ENCODE data around the gene NOS1AP.

The NOS1AP gene

GRCh38 chr1:162236618-162237017 is 167.1 kb downstream of the NOS1AP start:
- H3K27me3 ChIP-seq (ENCODE audit: insufficient read depth, low read length, poor library complexity, severe bottlenecking) = no peaks in the 10 kb centered on the region
- H3K9ac ChIP-seq (ENCODE audit: low read depth, low read length, poor library complexity, severe bottlenecking) = no peak overlapping the region
- H3K79me2 ChIP-seq (ENCODE audit: insufficient read depth, low read length) = no peaks in the 10 kb centered on the region
- no peaks in the 10 kb centered on the region for H3F3A ChIP-seq (ENCODE audit: low read depth)
- no peak overlapping the region for H3K4me3 ChIP-seq (ENCODE audit: low read length, poor library complexity, severe bottlenecking)
- no peak overlapping the region for H3K4me2 ChIP-seq (ENCODE audit: low read depth, low read length, poor library complexity, severe bottlenecking)
- H3K9me2 ChIP-seq (replicated peaks; ENCODE audit: low read depth, low read length) = no peaks in the 10 kb centered on the region
- no peaks in the 10 kb centered on the region for H3K9me3 ChIP-seq (ENCODE audit: insufficient read depth, low read depth, low read length)
- no peaks in the 10 kb centered on the region for H3K4me1 ChIP-seq (ENCODE audit: insufficient read depth, low read length, poor library complexity, severe bottlenecking)
- no peaks in the 10 kb centered on the region for H3K36me3 ChIP-seq (ENCODE audit: insufficient read depth, low read length)
- no peak overlapping the region for H2AFZ ChIP-seq (ENCODE audit: low read length)
- TF ChIP-seq EZH2phosphoT487 (IDR thresholded peaks at IDR 0.05; ENCODE audit: borderline replicate concordance) = no peak
- TF ChIP-seq, protein P1, sequence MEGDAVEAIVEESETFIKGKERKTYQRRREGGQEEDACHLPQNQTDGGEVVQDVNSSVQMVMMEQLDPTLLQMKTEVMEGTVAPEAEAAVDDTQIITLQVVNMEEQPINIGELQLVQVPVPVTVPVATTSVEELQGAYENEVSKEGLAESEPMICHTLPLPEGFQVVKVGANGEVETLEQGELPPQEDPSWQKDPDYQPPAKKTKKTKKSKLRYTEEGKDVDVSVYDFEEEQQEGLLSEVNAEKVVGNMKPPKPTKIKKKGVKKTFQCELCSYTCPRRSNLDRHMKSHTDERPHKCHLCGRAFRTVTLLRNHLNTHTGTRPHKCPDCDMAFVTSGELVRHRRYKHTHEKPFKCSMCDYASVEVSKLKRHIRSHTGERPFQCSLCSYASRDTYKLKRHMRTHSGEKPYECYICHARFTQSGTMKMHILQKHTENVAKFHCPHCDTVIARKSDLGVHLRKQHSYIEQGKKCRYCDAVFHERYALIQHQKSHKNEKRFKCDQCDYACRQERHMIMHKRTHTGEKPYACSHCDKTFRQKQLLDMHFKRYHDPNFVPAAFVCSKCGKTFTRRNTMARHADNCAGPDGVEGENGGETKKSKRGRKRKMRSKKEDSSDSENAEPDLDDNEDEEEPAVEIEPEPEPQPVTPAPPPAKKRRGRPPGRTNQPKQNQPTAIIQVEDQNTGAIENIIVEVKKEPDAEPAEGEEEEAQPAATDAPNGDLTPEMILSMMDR (conservative IDR thresholded peaks at IDR 0.05; ENCODE audit: low read length) = no peak
- H4K20me1 ChIP-seq (ENCODE audit: insufficient read depth, low read length, poor library complexity, severe bottlenecking) = no peaks in the 10 kb centered on the region

- no peaks in the 10 kb centered on the region for H3F3A ChIP-seq (ENCODE audit: low read depth)
- no peaks in the 10 kb centered on the region for H3K79me2 ChIP-seq (ENCODE audit: insufficient read depth, low read length)
- H2AFZ ChIP-seq (ENCODE audit: low read length) = no peak overlapping the region
- no peak overlapping the region for H3K4me2 ChIP-seq (ENCODE audit: low read depth, low read length, poor library complexity, severe bottlenecking)
- H3K4me3 ChIP-seq (ENCODE audit: low read length, poor library complexity, severe bottlenecking) = no peak overlapping the region
- no peaks in the 10 kb centered on the region for H3K9me3 ChIP-seq (ENCODE audit: insufficient read depth, low read depth, low read length)
- H3K9me2 ChIP-seq (replicated peaks; ENCODE audit: low read depth, low read length) = no peaks in the 10 kb centered on the region
- no peak overlapping the region for H3K9ac ChIP-seq (ENCODE audit: low read depth, low read length, poor library complexity, severe bottlenecking)
- H3K36me3 ChIP-seq (ENCODE audit: insufficient read depth, low read length) = no peaks in the 10 kb centered on the region
- TF ChIP-seq, protein P1 (conservative IDR thresholded peaks at IDR 0.05; ENCODE audit: low read length) = no peak
- TF ChIP-seq EZH2phosphoT487 (IDR thresholded peaks at IDR 0.05; ENCODE audit: borderline replicate concordance) = no peak
- H4K20me1 ChIP-seq (ENCODE audit: insufficient read depth, low read length, poor library complexity, severe bottlenecking) = no peaks in the 10 kb centered on the region
- no peaks in the 10 kb centered on the region for H3K4me1 ChIP-seq (ENCODE audit: insufficient read depth, low read length, poor library complexity, severe bottlenecking)
- no peaks in the 10 kb centered on the region for H3K27me3 ChIP-seq (ENCODE audit: insufficient read depth, low read length, poor library complexity, severe bottlenecking)
These were observed 171.1 kb downstream of the NOS1AP start for GRCh38 chr1:162240577-162240976.

GRCh38 chr1:162242804-162243203 is 173.3 kb downstream of the NOS1AP start:
- Histone ChIP-seq H2AFZ (ENCODE audit: low read length) (no peak overlapping the region), H3K79me2 (ENCODE audit: insufficient read depth, low read length) (no peaks in the 10 kb centered on the region), H3K9ac (ENCODE audit: low read depth, low read length, poor library complexity, severe bottlenecking) (no peak overlapping the region), H3K36me3 (ENCODE audit: insufficient read depth, low read length) (no peaks in the 10 kb centered on the region), H3F3A (ENCODE audit: low read depth) (no peaks in the 10 kb centered on the region), H3K4me2 (ENCODE audit: low read depth, low read length, poor library complexity, severe bottlenecking) (no peak overlapping the region), H3K9me3 (ENCODE audit: insufficient read depth, low read depth, low read length) (no peaks in the 10 kb centered on the region), H4K20me1 (ENCODE audit: insufficient read depth, low read length, poor library complexity, severe bottlenecking) (no peaks in the 10 kb centered on the region), H3K4me1 (ENCODE audit: insufficient read depth, low read length, poor library complexity, severe bottlenecking) (no peaks in the 10 kb centered on the region), H3K9me2 (replicated peaks; ENCODE audit: low read depth, low read length) (no peaks in the 10 kb centered on the region), H3K4me3 (ENCODE audit: low read length, poor library complexity, severe bottlenecking) (no peak overlapping the region), H3K27me3 (ENCODE audit: insufficient read depth, low read length, poor library complexity, severe bottlenecking) (no peaks in the 10 kb centered on the region)
- no peak for TF ChIP-seq EZH2phosphoT487 (IDR thresholded peaks at IDR 0.05; ENCODE audit: borderline replicate concordance)
- TF ChIP-seq, protein P1 (conservative IDR thresholded peaks at IDR 0.05; ENCODE audit: low read length) = no peak
